ENCODE measurements around the gene DBN1. TPM values are rescaled to one million over a fixed set of nuclear protein-coding genes. Genes with fewer than 3 reads are reported as not detected.

Gene DBN1
- total and polyA plus RNA-seq, 7 experiments from 2014 or later = 0.64 to 8.8 (median 2.2) TPM

DNA sequence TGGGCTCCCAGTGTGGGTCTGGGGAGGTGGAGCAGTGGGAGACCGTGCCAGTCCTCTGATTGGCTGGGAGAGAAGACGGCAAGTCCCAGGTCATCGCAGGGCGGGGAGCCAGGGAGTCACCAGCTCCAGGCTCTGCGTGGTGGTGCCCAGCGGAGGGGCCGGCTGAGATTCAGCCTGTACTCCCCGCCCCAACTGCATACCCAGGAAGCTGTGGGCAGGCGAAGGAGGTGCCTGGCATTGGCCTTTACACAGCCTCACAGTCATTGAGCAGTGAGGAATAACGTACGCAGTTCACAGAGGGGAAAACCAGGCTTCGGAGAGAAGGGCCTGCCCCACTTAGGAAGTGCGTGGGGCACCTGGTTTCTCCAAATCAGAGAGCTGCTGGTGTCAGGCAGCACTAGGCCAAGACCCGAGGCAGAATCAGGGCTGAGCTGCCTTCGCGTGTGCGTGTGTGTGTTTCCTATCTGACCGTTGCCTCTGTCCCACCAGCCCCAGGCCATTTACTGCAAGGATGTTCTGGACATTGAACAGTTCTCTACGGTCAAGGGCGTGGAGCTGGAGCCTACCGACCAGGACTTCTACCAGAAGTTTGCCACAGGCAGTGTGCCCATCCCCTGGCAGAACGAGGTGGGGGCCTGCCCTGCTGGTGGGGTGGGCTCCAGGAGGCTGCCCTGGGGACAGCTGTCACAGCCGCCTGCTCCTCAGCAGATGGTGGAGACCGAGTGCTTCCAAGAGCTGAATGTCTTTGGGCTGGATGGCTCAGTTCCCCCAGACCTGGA, 33.0 kb downstream of the DBN1 start:
- H3K36me3 ChIP-seq (ENCODE audit: control insufficient read depth in 2 of 3, insufficient read depth in 3 of 3, low read length in 3 of 3) = peaks cover 9 to 77% (median 24%) of the 10 kb centered on the region in 3 experiments
- CTCF ChIA-PET = interaction anchor here (0.9 to 3.7 kb wide), 4 partner anchors 11 to 37 kb away, joined by 4 to 25 read pairs (median 10); no protein-coding TSS in a partner anchor
- peak overlapping the region in 8 of 9 donors; percentile 63 to 92 (median 84) for H3K27ac Mint-ChIP-seq
- H3K27me3 Mint-ChIP-seq = no peaks in the 10 kb centered on the region
- no peaks in the 10 kb centered on the region for H3K27me3 ChIP-seq (ENCODE audit: control insufficient read depth in 2 of 2, insufficient read depth in 2 of 2, low read length in 2 of 2)
- peak overlapping the region in 6 of 10 donors; percentile 0 to 59 (median 46) for H3K4me3 Mint-ChIP-seq
- DNase-seq (peak in 2 of 9 donors; percentile 16 to 75), ATAC-seq (peak; percentile 78)
- POLR2A ChIA-PET = interaction anchor here (1.2 to 23.1 kb wide), 7 partner anchors 8 to 68 kb away, joined by 3 to 804 read pairs (median 8); partner anchors contain the start of gene GRK6
- H3K36me3 Mint-ChIP-seq = peaks cover 0 to 34% (median 19%) of the 10 kb centered on the region in 5 donors
- intact Hi-C loops (cut with micrococcal nuclease) = no loop called here
- no peaks in the 10 kb centered on the region for H3K9me3 ChIP-seq (ENCODE audit: control insufficient read depth in 2 of 3, low read length in 3 of 3)
- H3K4me1 ChIP-seq (ENCODE audit: control insufficient read depth in 2 of 2, insufficient read depth in 2 of 2, low read length in 2 of 2) = peaks cover 4 to 51% of the 10 kb centered on the region in 2 donors
- peak overlapping the region; percentile 84 for H3K27ac ChIP-seq (ENCODE audit: low read depth, low read length)
- no peak overlapping the region for H3K4me3 ChIP-seq (ENCODE audit: low read length)
- H3K9me3 Mint-ChIP-seq = no peaks in the 10 kb centered on the region
- peaks cover 49 to 78% (median 55%) of the 10 kb centered on the region in 7 donors for H3K4me1 Mint-ChIP-seq

DNA sequence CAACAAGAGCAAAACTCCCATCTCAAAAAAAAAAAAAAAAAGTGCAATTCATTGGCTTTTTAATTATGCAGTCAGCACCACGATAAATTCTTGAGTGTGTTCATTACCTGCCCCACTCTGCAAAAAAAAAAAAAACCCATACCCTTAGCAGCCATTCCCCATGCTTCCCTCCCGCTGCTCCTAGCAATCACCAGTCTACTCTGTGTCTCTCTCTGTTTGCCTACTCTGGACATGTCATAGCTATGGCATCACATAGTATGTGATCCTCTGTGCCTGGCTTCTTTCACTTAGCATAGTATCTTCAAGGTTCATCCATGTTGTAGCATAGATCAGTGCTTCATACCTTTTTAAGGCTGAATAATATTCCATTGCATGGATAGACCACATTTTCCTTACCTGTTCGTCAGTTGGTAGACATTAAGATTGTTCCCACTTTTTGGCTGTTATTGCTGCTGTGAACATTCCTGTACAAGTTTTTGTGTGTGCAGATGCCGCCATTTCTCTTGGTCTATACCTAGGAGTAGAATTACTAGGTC, 33.8 kb downstream of the DBN1 start:
- H3K27ac Mint-ChIP-seq = peak overlapping the region; percentile 26 to 92 (median 83)
- H3K4me1 Mint-ChIP-seq = peaks cover 42 to 77% (median 54%) of the 10 kb centered on the region in 7 donors
- Histone ChIP-seq H3K36me3 (ENCODE audit: control insufficient read depth in 2 of 3, insufficient read depth in 3 of 3, low read length in 3 of 3) (peaks cover 9 to 85% (median 28%) of the 10 kb centered on the region in 3 experiments), H3K9me3 (ENCODE audit: control insufficient read depth in 2 of 3, low read length in 3 of 3) (no peaks in the 10 kb centered on the region), H3K4me3 (ENCODE audit: low read length) (no peak overlapping the region), H3K27me3 (ENCODE audit: control insufficient read depth in 2 of 2, insufficient read depth in 2 of 2, low read length in 2 of 2) (no peaks in the 10 kb centered on the region), H3K4me1 (ENCODE audit: control insufficient read depth in 2 of 2, insufficient read depth in 2 of 2, low read length in 2 of 2) (peaks cover 10 to 51% of the 10 kb centered on the region in 2 donors), H3K27ac (ENCODE audit: low read depth, low read length) (peak overlapping the region; percentile 84)
- ChIA-PET CTCF (interaction anchor here (0.8 to 3.7 kb wide), 5 partner anchors 8 to 49 kb away, joined by 3 to 25 read pairs (median 5); no protein-coding TSS in a partner anchor), POLR2A (interaction anchor here (1.2 to 23.1 kb wide), 8 partner anchors 9 to 67 kb away, joined by 3 to 804 read pairs (median 8); partner anchors contain the start of genes F12 and GRK6)
- no peaks in the 10 kb centered on the region for H3K27me3 Mint-ChIP-seq
- no peak for ATAC-seq
- peak overlapping the region in 8 of 10 donors; percentile 0 to 66 (median 52) for H3K4me3 Mint-ChIP-seq
- no peaks in the 10 kb centered on the region for H3K9me3 Mint-ChIP-seq
- intact Hi-C loops (cut with micrococcal nuclease) = loop anchor here in 1 of 2 donors (10.0 kb wide), 1 partner anchor 1185 kb away; the partner anchor contains the start of gene CLK4
- peaks cover 0 to 34% (median 19%) of the 10 kb centered on the region in 5 donors for H3K36me3 Mint-ChIP-seq
- DNase-seq = no peak

DNA sequence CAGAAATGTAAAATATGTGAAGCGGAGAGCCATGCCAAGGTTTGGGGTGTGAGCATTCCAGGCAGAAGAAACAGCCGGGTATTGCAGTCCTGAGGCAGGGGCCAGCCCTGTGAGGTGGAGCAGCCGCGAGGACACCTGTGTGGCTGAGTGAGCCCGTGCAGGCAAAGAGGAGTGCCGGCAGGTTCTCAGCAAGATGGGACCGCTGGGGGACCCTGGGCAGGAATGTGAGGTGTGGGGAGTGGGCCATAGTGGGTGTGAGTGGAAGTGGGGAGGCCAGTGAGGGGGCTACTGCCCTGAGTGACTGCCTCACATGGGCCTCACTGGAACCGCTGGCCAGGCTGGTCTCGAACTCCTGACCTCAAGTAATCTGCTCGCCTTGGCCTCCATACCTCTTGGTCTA, 35.0 kb downstream of the DBN1 start:
- ChIA-PET CTCF (interaction anchor here (1.1 to 3.7 kb wide), 2 partner anchors 32 to 35 kb away, joined by 6 to 25 read pairs; no protein-coding TSS in a partner anchor), POLR2A (interaction anchor here (1.5 to 23.1 kb wide), 5 partner anchors 8 to 49 kb away, joined by 3 to 804 read pairs (median 32); partner anchors contain the start of genes F12, GRK6 and PRR7)
- Mint-ChIP-seq H3K4me3 (peak overlapping the region in 7 of 10 donors; percentile 2 to 62 (median 45)), H3K27ac (peak overlapping the region in 8 of 9 donors; percentile 72 to 92 (median 81)), H3K9me3 (no peaks in the 10 kb centered on the region), H3K27me3 (no peaks in the 10 kb centered on the region), H3K36me3 (peaks cover 0 to 41% (median 26%) of the 10 kb centered on the region in 5 donors), H3K4me1 (peaks cover 40 to 80% (median 60%) of the 10 kb centered on the region in 7 donors)
- H3K27ac ChIP-seq (ENCODE audit: low read depth, low read length) = peak overlapping the region; percentile 57
- no peak overlapping the region for H3K4me3 ChIP-seq (ENCODE audit: low read length)
- peaks cover 17 to 96% (median 36%) of the 10 kb centered on the region in 3 experiments for H3K36me3 ChIP-seq (ENCODE audit: control insufficient read depth in 2 of 3, insufficient read depth in 3 of 3, low read length in 3 of 3)
- no peak for DNase-seq
- H3K27me3 ChIP-seq (ENCODE audit: control insufficient read depth in 2 of 2, insufficient read depth in 2 of 2, low read length in 2 of 2) = no peaks in the 10 kb centered on the region
- intact Hi-C loops (cut with micrococcal nuclease) = loop anchor here in 1 of 2 donors (10.0 kb wide), 1 partner anchor 1186 kb away; the partner anchor contains the start of gene CLK4
- H3K9me3 ChIP-seq (ENCODE audit: control insufficient read depth in 2 of 3, low read length in 3 of 3) = no peaks in the 10 kb centered on the region
- ATAC-seq = no peak
- peaks cover 21 to 58% of the 10 kb centered on the region in 2 donors for H3K4me1 ChIP-seq (ENCODE audit: control insufficient read depth in 2 of 2, insufficient read depth in 2 of 2, low read length in 2 of 2)

DNA sequence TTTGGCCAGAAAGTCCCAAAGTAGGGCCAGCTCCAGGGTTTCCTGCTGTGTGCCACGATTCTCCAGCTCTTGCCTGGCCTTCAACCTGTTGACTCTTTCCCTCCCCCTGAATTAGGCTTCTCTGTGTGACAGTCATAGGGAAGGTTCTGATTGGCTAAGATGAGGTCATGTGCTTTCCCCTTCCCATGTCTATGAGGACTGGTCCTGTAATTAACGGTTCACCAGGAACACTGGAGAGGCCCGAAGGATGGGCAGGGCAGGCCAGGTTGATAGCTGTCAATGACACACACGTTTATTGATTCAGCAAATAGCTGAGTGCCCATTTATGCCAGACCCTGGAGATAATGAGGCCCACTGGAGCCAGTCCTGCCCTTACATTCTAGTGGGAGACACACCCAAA, 35.8 kb downstream of the DBN1 start:
- no peaks in the 10 kb centered on the region for H3K9me3 Mint-ChIP-seq
- H3K27ac Mint-ChIP-seq = peak overlapping the region in 8 of 9 donors; percentile 59 to 92 (median 78)
- Histone ChIP-seq H3K27me3 (ENCODE audit: control insufficient read depth in 2 of 2, insufficient read depth in 2 of 2, low read length in 2 of 2) (no peaks in the 10 kb centered on the region), H3K36me3 (ENCODE audit: control insufficient read depth in 2 of 3, insufficient read depth in 3 of 3, low read length in 3 of 3) (peaks cover 21 to 97% (median 42%) of the 10 kb centered on the region in 3 experiments), H3K4me1 (ENCODE audit: control insufficient read depth in 2 of 2, insufficient read depth in 2 of 2, low read length in 2 of 2) (peaks cover 30 to 67% of the 10 kb centered on the region in 2 donors), H3K27ac (ENCODE audit: low read depth, low read length) (peak overlapping the region; percentile 58), H3K4me3 (ENCODE audit: low read length) (no peak overlapping the region), H3K9me3 (ENCODE audit: control insufficient read depth in 2 of 3, low read length in 3 of 3) (no peaks in the 10 kb centered on the region)
- intact Hi-C loops (cut with micrococcal nuclease) = loop anchor here in 1 of 2 donors (10.0 kb wide), 1 partner anchor 1187 kb away; the partner anchor contains the start of gene CLK4
- ATAC-seq = no peak
- ChIA-PET CTCF (interaction anchor here (0.7 to 1.7 kb wide), 3 partner anchors 18 to 47 kb away, joined by 4 to 8 read pairs (median 6); no protein-coding TSS in a partner anchor), POLR2A (interaction anchor here (1.1 to 23.1 kb wide), 5 partner anchors 9 to 59 kb away, joined by 4 to 804 read pairs (median 32); partner anchors contain the start of genes GRK6 and PRR7)
- peak overlapping the region in 5 of 10 donors; percentile 21 to 62 (median 42) for H3K4me3 Mint-ChIP-seq
- peaks cover 0 to 44% (median 29%) of the 10 kb centered on the region in 5 donors for H3K36me3 Mint-ChIP-seq
- H3K27me3 Mint-ChIP-seq = no peaks in the 10 kb centered on the region
- no peak for DNase-seq
- H3K4me1 Mint-ChIP-seq = peaks cover 40 to 88% (median 64%) of the 10 kb centered on the region in 7 donors

DNA sequence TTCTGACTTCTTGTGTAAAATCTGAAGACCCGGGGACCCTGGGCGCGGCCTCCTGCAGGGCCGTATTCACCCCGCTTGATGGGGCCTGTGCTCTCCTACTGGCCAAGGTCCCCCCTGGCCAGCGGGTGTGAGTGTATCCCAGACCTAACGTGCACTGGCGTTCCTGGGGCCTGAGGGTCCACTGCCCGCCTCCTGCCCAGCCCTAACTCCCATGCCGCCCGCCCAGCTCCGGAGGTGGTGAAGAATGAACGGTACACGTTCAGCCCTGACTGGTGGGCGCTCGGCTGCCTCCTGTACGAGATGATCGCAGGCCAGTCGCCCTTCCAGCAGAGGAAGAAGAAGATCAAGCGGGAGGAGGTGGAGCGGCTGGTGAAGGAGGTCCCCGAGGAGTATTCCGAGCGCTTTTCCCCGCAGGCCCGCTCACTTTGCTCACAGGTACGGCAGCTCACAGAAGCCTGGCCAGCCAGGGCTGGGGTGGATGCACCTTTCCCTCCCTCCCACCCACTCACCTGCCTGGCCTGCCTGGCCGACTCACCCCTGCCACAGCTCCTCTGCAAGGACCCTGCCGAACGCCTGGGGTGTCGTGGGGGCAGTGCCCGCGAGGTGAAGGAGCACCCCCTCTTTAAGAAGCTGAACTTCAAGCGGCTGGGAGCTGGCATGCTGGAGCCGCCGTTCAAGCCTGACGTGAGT, 37.4 kb downstream of the DBN1 start:
- CTCF ChIA-PET = interaction anchor here (1.7 kb wide), 1 partner anchor 33 kb away, joined by 8 read pairs; no protein-coding TSS in a partner anchor
- H3K4me1 Mint-ChIP-seq = peaks cover 40 to 93% (median 69%) of the 10 kb centered on the region in 7 donors
- POLR2A ChIA-PET = interaction anchor here (1.5 to 23.1 kb wide), 4 partner anchors 11 to 28 kb away, joined by 3 to 804 read pairs (median 36); partner anchors contain the start of genes GRK6 and PRR7
- H3K36me3 ChIP-seq (ENCODE audit: control insufficient read depth in 2 of 3, insufficient read depth in 3 of 3, low read length in 3 of 3) = peaks cover 29 to 89% (median 47%) of the 10 kb centered on the region in 3 experiments
- H3K27me3 ChIP-seq (ENCODE audit: control insufficient read depth in 2 of 2, insufficient read depth in 2 of 2, low read length in 2 of 2) = no peaks in the 10 kb centered on the region
- intact Hi-C loops (cut with micrococcal nuclease) = loop anchor here in 1 of 2 donors (10.0 kb wide), 1 partner anchor 1189 kb away; the partner anchor contains the start of gene CLK4
- H3K9me3 Mint-ChIP-seq = no peaks in the 10 kb centered on the region
- ATAC-seq (no peak), DNase-seq (no peak)
- H3K27ac Mint-ChIP-seq = peak overlapping the region in 5 of 9 donors; percentile 82 to 96 (median 89)
- peaks cover 46 to 83% of the 10 kb centered on the region in 2 donors for H3K4me1 ChIP-seq (ENCODE audit: control insufficient read depth in 2 of 2, insufficient read depth in 2 of 2, low read length in 2 of 2)
- peak overlapping the region; percentile 92 for H3K27ac ChIP-seq (ENCODE audit: low read depth, low read length)
- H3K4me3 Mint-ChIP-seq = peak overlapping the region in 2 of 10 donors; percentile 17 to 87
- H3K36me3 Mint-ChIP-seq = peaks cover 0 to 42% (median 34%) of the 10 kb centered on the region in 5 donors
- H3K9me3 ChIP-seq (ENCODE audit: control insufficient read depth in 2 of 3, low read length in 3 of 3) = no peaks in the 10 kb centered on the region
- no peaks in the 10 kb centered on the region for H3K27me3 Mint-ChIP-seq
- H3K4me3 ChIP-seq (ENCODE audit: low read length) = no peak overlapping the region

All from naive thymus-derived CD4-positive, alpha-beta T cell (primary cell).